ENCODE results near the gene MRPL24. TPM values are rescaled to one million over a fixed set of nuclear protein-coding genes. Genes with fewer than 3 reads are reported as not detected.

The MRPL24 gene
- polyA plus RNA-seq, 2 of the 4 experiments (the other 2 are of a cell fraction), result 170 to 198 TPM

DNA sequence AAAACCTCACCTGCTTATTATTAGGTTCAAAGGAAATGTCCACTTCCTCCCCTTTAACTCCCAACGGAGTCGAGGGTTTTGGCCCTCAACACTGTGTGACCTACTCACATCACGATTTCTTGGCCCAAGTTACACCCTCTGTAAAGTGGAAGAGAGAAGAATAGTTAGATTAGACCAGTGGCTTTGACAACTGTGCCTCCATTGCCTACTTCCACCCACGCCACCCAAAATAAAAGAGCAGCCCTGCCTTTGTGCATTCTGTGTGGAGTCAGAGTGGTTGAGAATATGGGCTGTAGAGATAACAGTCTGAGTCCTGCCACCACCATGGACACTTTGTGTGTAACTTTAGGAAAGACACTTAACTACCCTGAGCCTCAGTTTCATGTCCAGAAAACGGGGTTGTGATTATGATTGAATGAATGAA, 14.7 kb upstream of the MRPL24 start:
- Histone ChIP-seq H3K4me1 (peaks cover 8% of the 10 kb centered on the region; the same call in 1 of the 3 replicates), H3K9me3 (no peaks in the 10 kb centered on the region), H3K27ac (no peak overlapping the region), H3K4me3 (no peak overlapping the region), H3K4me2 (no peak overlapping the region)
- 81% methylated on average over 5 of the region's 5 CpGs for WGBS (ENCODE audit: missing lambda C conversion rate)
- ChIA-PET CTCF (interaction anchor here (0.6 to 3.7 kb wide), 4 partner anchors 11 to 66 kb away, joined by 3 to 30 read pairs (median 5); partner anchors contain the start of gene PRCC), POLR2A (interaction anchor here (1.1 kb wide), 2 partner anchors 12 to 27 kb away, joined by 3 to 5 read pairs; partner anchors contain the start of genes METTL25B and PRCC)
- DNase-seq (ENCODE audit: low read depth in 1 of 2, low spot score in 1 of 2), result no peak
- no peak for FAIRE-seq
- TF ChIP-seq RCOR1 (IDR thresholded peaks at IDR 0.05; ENCODE audit: low read depth, low read length) (no peak), ESRRA (IDR thresholded peaks at IDR 0.05; ENCODE audit: borderline replicate concordance, low read length) (no peak), EHF (CRISPR knock-in tag; IDR thresholded peaks at IDR 0.05) (no peak)
- TF ChIP-seq, protein P1, sequence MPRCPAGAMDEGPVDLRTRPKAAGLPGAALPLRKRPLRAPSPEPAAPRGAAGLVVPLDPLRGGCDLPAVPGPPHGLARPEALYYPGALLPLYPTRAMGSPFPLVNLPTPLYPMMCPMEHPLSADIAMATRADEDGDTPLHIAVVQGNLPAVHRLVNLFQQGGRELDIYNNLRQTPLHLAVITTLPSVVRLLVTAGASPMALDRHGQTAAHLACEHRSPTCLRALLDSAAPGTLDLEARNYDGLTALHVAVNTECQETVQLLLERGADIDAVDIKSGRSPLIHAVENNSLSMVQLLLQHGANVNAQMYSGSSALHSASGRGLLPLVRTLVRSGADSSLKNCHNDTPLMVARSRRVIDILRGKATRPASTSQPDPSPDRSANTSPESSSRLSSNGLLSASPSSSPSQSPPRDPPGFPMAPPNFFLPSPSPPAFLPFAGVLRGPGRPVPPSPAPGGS (IDR thresholded peaks at IDR 0.05), result no peak
- no peak for ATAC-seq

DNA sequence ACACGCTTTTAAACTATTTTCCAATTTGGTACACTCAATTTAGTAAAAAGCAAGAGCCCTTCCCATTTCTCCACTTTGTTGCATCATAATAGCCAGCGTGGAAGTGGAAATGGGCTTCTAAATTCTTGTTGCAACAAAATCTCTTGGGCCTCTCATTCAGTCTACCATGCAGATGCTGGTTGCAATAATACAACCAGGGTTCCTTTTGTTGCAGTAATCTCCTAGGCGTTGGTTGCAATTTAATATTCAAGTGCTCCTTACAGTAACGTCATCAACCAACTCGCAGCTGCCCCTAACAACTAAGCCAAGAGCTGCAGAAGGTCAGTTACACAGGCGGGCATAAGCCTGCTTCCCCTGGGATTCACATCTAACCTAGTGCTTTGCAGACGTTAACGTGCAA, 13.3 kb upstream of the MRPL24 start:
- CTCF ChIA-PET, result interaction anchor here (3.7 kb wide), 1 partner anchor 28 kb away, joined by 30 read pairs; no protein-coding TSS in a partner anchor
- no peak for TF ChIP-seq HOXB5 (CRISPR knock-in tag; IDR thresholded peaks at IDR 0.05)
- no peak for TF ChIP-seq RAD21 (conservative IDR thresholded peaks at IDR 0.05 in 1 of 2, IDR thresholded peaks at IDR 0.05 in 1 of 2)
- no peak for TF ChIP-seq EHMT2 (IDR thresholded peaks at IDR 0.05; ENCODE audit: low read depth)
- TF ChIP-seq ESRRA (IDR thresholded peaks at IDR 0.05; ENCODE audit: borderline replicate concordance, low read length), result no peak
- no peak for TF ChIP-seq CBX8 (IDR thresholded peaks at IDR 0.05)
- TF ChIP-seq, protein P1 (IDR thresholded peaks at IDR 0.05), result no peak
- TF ChIP-seq MAFK (IDR thresholded peaks at IDR 0.05; ENCODE audit: partially characterized antibody), result no peak
- TF ChIP-seq HOXB13 (CRISPR knock-in tag; IDR thresholded peaks at IDR 0.05; ENCODE audit: low read depth), result no peak
- TF ChIP-seq, protein P2, sequence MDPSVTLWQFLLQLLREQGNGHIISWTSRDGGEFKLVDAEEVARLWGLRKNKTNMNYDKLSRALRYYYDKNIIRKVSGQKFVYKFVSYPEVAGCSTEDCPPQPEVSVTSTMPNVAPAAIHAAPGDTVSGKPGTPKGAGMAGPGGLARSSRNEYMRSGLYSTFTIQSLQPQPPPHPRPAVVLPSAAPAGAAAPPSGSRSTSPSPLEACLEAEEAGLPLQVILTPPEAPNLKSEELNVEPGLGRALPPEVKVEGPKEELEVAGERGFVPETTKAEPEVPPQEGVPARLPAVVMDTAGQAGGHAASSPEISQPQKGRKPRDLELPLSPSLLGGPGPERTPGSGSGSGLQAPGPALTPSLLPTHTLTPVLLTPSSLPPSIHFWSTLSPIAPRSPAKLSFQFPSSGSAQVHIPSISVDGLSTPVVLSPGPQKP (IDR thresholded peaks at IDR 0.05; ENCODE audit: low read depth, low read length), result no peak
- TF ChIP-seq, protein P3, sequence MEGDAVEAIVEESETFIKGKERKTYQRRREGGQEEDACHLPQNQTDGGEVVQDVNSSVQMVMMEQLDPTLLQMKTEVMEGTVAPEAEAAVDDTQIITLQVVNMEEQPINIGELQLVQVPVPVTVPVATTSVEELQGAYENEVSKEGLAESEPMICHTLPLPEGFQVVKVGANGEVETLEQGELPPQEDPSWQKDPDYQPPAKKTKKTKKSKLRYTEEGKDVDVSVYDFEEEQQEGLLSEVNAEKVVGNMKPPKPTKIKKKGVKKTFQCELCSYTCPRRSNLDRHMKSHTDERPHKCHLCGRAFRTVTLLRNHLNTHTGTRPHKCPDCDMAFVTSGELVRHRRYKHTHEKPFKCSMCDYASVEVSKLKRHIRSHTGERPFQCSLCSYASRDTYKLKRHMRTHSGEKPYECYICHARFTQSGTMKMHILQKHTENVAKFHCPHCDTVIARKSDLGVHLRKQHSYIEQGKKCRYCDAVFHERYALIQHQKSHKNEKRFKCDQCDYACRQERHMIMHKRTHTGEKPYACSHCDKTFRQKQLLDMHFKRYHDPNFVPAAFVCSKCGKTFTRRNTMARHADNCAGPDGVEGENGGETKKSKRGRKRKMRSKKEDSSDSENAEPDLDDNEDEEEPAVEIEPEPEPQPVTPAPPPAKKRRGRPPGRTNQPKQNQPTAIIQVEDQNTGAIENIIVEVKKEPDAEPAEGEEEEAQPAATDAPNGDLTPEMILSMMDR (IDR thresholded peaks at IDR 0.05), result no peak
- TF ChIP-seq CHD2 (IDR thresholded peaks at IDR 0.05; ENCODE audit: low read length, partially characterized antibody), result no peak
- no peak for TF ChIP-seq MAZ (IDR thresholded peaks at IDR 0.05; ENCODE audit: borderline replicate concordance, low read depth, low read length)
- TF ChIP-seq MYC (IDR thresholded peaks at IDR 0.05; ENCODE audit: borderline replicate concordance, low read length), result no peak
- no peak for TF ChIP-seq FOSL2 (IDR thresholded peaks at IDR 0.05)
- no peak for TF ChIP-seq FOSL2 (CRISPR knock-in tag; IDR thresholded peaks at IDR 0.05)
- TF ChIP-seq, protein P4, sequence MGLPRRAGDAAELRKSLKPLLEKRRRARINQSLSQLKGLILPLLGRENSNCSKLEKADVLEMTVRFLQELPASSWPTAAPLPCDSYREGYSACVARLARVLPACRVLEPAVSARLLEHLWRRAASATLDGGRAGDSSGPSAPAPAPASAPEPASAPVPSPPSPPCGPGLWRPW (IDR thresholded peaks at IDR 0.05), result no peak
- TF ChIP-seq SREBF2 (IDR thresholded peaks at IDR 0.05), result no peak
- TF ChIP-seq JUN (IDR thresholded peaks at IDR 0.05), result no peak
- no peaks in the 10 kb centered on the region for H3K9me3 ChIP-seq
- H3K4me3 ChIP-seq, result no peak overlapping the region
- WGBS (ENCODE audit: missing lambda C conversion rate), result 93% methylated on average over 8 of the region's 8 CpGs
- DNase-seq (ENCODE audit: low read depth in 1 of 2, low spot score in 1 of 2), result no peak
- no peak overlapping the region for H3K27ac ChIP-seq
- POLR2A ChIA-PET, result no interaction called here
- no peak overlapping the region for H3K4me2 ChIP-seq
- FAIRE-seq, result no peak
- no peak for ATAC-seq
- H3K4me1 ChIP-seq, result peaks cover 13% of the 10 kb centered on the region; the same call in 2 of the 3 replicates

All from A549 (cell line).